ENCODE measurements around the gene CFAP251. TPM values are rescaled to one million over a fixed set of nuclear protein-coding genes. Genes with fewer than 3 reads are reported as not detected.
"Not testable (repeated sequence)": the region's sequence is repeated elsewhere in the genome, so short reads cannot be mapped to it uniquely, and the experiment has no call there.

CFAP251 gene
- total RNA-seq, 1 experiment from 2014 or later, result 5.2 TPM

GRCh38 chr12:121903202-121903601 is 15.2 kb upstream of the CFAP251 start:
- DNase-seq (ENCODE audit: low spot score), result no peak

GRCh38 chr12:121905746-121906145 is 12.6 kb upstream of the CFAP251 start:
- no peak for DNase-seq (ENCODE audit: low spot score)

GRCh38 chr12:121908702-121909101 is 9.7 kb upstream of the CFAP251 start:
- no peak for DNase-seq (ENCODE audit: low spot score)

GRCh38 chr12:121911824-121912585 is 6.4 kb upstream of the CFAP251 start:
- no peak for DNase-seq (ENCODE audit: low spot score)

GRCh38 chr12:121915841-121916321 is 2.5 kb upstream of the CFAP251 start:
- no peak for DNase-seq (ENCODE audit: low spot score)

- DNase-seq (ENCODE audit: low spot score), result no peak
Measured at GRCh38 chr12:121916719-121917118, 1.7 kb upstream of the CFAP251 start.

GRCh38 chr12:121918679-121919038 is 267 bp downstream of the CFAP251 start:
- DNase-seq (ENCODE audit: low spot score), result no peak

GRCh38 chr12:121921066-121921465 is 2.7 kb downstream of the CFAP251 start:
- DNase-seq (ENCODE audit: low spot score), result no peak

- DNase-seq (ENCODE audit: low spot score), result no peak
Measured at GRCh38 chr12:121925358-121925695, 6.9 kb downstream of the CFAP251 start.

- DNase-seq (ENCODE audit: low spot score), result no peak
Measured at GRCh38 chr12:121926874-121927706, 8.7 kb downstream of the CFAP251 start.

GRCh38 chr12:121927813-121928212 is 9.4 kb downstream of the CFAP251 start:
- no peak for DNase-seq (ENCODE audit: low spot score)

GRCh38 chr12:121929545-121929944 is 11.2 kb downstream of the CFAP251 start:
- not testable (repeated sequence) for DNase-seq (ENCODE audit: low spot score)

- no peak for DNase-seq (ENCODE audit: low spot score)
Measured at GRCh38 chr12:121930862-121931261, 12.5 kb downstream of the CFAP251 start.

GRCh38 chr12:121932176-121932536 is 13.8 kb downstream of the CFAP251 start:
- DNase-seq (ENCODE audit: low spot score), result no peak

- DNase-seq (ENCODE audit: low spot score), result no peak
Measured at GRCh38 chr12:121932914-121933521, 14.6 kb downstream of the CFAP251 start.

- DNase-seq (ENCODE audit: low spot score), result no peak
Measured at GRCh38 chr12:121933522-121934308, 15.3 kb downstream of the CFAP251 start.

GRCh38 chr12:121934309-121934664 is 15.9 kb downstream of the CFAP251 start:
- DNase-seq (ENCODE audit: low spot score), result no peak

GRCh38 chr12:121937654-121938053 is 19.3 kb downstream of the CFAP251 start:
- DNase-seq (ENCODE audit: low spot score), result no peak

GRCh38 chr12:121939186-121939585 is 20.8 kb downstream of the CFAP251 start:
- DNase-seq (ENCODE audit: low spot score), result no peak

- DNase-seq (ENCODE audit: low spot score), result no peak
Measured at GRCh38 chr12:121939992-121940766, 21.8 kb downstream of the CFAP251 start.

GRCh38 chr12:121942145-121942718 is 23.8 kb downstream of the CFAP251 start:
- no peak for DNase-seq (ENCODE audit: low spot score)
